Glomerular visceral epithelial cell (primary cell): Measurements from ENCODE around the gene PTPRN2.

ENCODE experiments used
- DNase-seq: peaks from one replicate; pipeline ENCODE4 v3.0.0-alpha.2; 2016; ENCODE audit errors: extremely low spot score

The PTPRN2 gene

GRCh38 chr7:157817944-157818700, 769.5 kb downstream of the PTPRN2 start:
- no peak for DNase-seq

GRCh38 chr7:157817433-157817832, 770.2 kb downstream of the PTPRN2 start:
- DNase-seq, result no peak

GRCh38 chr7:157816526-157817250, 770.9 kb downstream of the PTPRN2 start:
- no peak for DNase-seq

- no peak for DNase-seq
Measured at GRCh38 chr7:157816086-157816485, 771.5 kb downstream of the PTPRN2 start.

- DNase-seq, result no peak
Measured at GRCh38 chr7:157815706-157816022, 772.0 kb downstream of the PTPRN2 start.

GRCh38 chr7:157814931-157815705, 772.5 kb downstream of the PTPRN2 start:
- DNase-seq, result no peak

GRCh38 chr7:157813741-157814661, 773.6 kb downstream of the PTPRN2 start:
- DNase-seq, result no peak

GRCh38 chr7:157813053-157813452, 774.6 kb downstream of the PTPRN2 start:
- no peak for DNase-seq

GRCh38 chr7:157811946-157812345, 775.7 kb downstream of the PTPRN2 start:
- no peak for DNase-seq

GRCh38 chr7:157809863-157810851, 777.5 kb downstream of the PTPRN2 start:
- no peak for DNase-seq

- DNase-seq, result no peak
Measured at GRCh38 chr7:157809154-157809862, 778.3 kb downstream of the PTPRN2 start.

- DNase-seq, result no peak
Measured at GRCh38 chr7:157808042-157808441, 779.6 kb downstream of the PTPRN2 start.

GRCh38 chr7:157807510-157807909, 780.1 kb downstream of the PTPRN2 start:
- DNase-seq, result no peak

GRCh38 chr7:157806711-157807110, 780.9 kb downstream of the PTPRN2 start:
- DNase-seq, result no peak

GRCh38 chr7:157805713-157806112, 781.9 kb downstream of the PTPRN2 start:
- DNase-seq, result no peak

- DNase-seq, result no peak
Measured at GRCh38 chr7:157803906-157804305, 783.7 kb downstream of the PTPRN2 start.

- no peak for DNase-seq
Measured at GRCh38 chr7:157801971-157802675, 785.5 kb downstream of the PTPRN2 start.

GRCh38 chr7:157801113-157801512, 786.5 kb downstream of the PTPRN2 start:
- DNase-seq, result no peak

GRCh38 chr7:157800281-157800680, 787.3 kb downstream of the PTPRN2 start:
- DNase-seq, result no peak
